CD4-positive, alpha-beta T cell treated with Interleukin-15 for 1 hour (primary cell): ENCODE measurements around the gene HIPK3.
"Not testable (repeated sequence)": the region's sequence is repeated elsewhere in the genome, so short reads cannot be mapped to it uniquely, and the experiment has no call there.

Experiments
- DNase-seq: peaks from one replicate; pipeline ENCODE4 v3.0.0-alpha.2; 2020

HIPK3 gene

DNA sequence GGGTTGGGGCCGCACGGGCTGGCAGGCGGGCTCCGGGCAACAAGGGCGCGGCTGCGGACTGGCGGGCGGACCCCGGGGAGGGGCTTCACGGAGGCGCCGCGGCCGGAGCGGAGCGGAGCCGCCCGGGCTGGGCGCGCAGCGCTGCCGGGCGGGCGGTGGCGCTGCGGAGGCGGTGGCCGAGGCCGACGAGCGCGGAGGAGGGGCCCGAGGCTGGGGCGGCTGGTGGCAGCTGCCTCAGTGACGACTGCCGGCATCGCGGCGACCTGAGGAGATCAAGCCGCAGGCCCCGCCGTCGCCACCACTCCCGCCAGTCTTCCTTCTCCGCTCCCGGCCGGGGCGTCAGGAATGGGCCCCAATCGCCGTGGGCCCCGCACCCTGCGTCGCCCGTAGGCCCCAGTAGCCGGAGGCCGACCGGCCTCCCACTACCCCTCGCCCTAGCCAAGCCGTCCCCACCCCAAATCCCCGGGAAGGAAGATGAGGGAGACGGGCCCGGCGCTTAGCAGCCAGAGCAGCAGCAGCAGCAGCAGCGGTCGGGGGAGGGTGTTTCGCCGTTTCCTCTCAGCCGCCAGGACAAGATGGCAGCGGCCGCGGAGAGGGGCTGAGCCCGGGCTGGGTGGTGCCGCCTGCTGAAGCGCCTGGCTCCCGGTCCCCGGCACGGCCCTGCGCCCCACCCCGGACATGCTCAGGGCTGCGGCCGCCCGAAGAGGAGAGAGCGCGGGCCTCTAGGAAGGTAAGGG is at the start of gene HIPK3:
TSS of gene HIPK3 (plus strand) at position 222 of the 737 bp plus-strand sequence.
- DNase-seq = peak; percentile 82

DNA sequence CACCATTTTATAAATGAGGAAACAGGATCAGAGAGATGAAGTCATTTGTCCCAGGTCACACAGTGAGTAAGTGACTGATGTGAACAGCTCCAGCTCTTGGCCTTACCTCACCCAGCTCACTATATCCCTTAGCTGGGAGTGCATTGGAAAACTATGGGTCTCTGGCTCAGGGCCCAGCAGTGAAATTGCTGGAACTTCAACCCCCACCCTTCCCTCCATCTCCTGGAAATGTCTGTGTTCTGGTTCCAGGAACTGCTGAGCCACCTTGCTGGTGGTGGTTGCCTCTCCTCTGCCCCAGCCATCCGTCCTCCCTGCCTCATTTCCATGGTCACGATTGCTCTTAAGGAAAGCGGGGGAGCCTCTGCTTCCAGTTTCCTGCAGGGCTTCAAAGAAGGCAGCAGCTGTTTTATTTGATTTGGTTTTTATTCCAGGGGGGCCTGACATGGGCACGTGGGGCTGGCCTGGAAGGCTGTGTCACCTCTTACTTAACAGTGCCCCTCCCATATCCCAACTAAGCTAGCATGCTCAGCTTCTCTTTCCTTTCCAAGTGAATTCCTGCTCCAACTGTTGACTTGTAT is 49.7 kb upstream of the HIPK3 start:
- no peak for DNase-seq

DNA sequence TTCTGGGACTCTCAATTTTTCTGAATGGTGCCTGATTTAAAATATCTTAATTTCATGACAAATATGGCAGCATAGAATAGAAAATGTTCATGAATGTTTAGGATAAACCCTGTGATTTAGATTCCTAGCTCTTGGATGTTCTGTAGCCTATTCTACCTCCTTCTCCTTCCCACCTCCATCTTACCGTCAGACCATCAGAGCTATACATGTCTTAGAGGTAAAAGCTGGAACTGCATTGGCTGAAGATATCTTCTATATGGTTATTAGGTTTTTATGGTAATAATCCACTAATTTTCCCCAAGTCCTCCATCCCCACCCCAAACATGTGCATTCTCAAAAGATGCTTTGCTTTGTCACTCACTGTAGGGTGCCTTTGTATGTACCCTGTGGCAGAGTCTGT is 49.0 kb upstream of the HIPK3 start:
- no peak for DNase-seq

DNA sequence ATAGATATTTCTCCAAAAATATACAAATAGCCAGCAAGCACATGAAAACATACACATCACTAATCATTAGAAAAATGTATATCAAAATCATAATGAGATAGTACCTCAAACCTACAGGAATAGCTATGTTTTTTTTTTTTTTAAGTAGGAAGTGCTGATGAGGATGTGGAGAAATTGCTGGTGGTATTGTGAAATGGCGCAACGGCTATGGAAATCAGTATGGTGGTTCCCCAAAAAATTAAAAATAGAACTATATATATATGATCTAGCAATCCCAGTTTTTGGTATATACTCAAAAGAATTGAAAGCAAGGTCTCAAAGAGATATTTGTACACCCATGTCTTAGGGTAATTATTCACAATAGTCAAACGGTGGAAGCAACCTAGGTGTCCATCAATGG is 46.0 kb upstream of the HIPK3 start:
- no peak for DNase-seq

DNA sequence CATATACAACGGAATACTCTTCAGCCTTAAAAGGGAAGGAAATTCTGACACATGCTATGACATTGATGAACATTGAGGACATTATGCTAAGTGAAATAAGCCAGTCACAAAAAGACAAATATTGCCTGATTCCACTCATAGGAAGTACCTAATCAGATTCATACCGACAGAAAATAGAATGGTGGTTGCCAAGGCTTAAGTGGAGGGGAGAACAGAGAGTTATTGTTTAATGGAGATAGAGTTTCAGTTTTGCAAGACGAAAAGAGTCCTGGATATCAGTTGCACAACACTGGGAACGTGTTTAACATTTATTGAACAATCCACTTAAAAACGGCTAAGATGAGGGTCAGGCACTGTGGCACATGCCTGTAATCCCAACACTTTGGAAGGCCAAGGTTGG is 45.6 kb upstream of the HIPK3 start:
- DNase-seq = no peak

DNA sequence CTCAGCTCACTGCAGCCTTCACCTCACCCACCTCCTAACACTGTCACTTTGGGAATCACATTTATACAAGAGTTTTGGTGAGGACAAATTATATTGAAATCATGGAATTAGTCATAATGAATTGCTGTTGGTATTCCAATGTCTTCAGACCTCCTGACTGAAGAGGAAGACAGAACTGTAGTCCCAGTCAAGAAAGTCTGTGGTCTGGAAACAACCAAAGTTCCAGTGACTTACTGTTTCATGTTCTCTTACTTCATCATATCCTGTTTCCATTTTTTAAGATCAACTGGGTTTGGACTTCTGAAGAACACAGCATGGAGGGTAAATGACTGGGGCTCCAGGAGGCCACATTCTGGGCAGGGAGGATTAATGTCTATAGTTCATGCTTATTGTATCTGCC is 43.0 kb upstream of the HIPK3 start:
- no peak for DNase-seq

DNA sequence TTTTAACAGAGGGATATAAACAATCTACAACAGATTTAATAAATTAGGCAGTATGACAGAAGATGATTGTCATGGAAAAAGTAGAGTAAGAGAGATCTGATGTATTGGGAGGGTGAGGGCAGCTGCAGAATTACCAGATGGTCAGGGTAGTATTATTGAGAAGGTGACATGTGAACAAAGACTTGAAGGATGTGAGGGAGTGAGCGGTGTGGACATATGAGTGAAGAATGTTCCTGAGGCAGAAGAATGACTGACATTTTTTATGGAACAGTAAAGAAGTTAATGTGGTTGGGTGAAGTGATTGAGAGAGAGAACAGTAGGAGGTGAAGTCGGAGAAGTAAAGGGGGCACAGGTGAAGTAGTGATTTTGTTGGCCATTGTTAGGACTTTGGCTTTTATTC is 42.4 kb upstream of the HIPK3 start:
- DNase-seq = no peak

DNA sequence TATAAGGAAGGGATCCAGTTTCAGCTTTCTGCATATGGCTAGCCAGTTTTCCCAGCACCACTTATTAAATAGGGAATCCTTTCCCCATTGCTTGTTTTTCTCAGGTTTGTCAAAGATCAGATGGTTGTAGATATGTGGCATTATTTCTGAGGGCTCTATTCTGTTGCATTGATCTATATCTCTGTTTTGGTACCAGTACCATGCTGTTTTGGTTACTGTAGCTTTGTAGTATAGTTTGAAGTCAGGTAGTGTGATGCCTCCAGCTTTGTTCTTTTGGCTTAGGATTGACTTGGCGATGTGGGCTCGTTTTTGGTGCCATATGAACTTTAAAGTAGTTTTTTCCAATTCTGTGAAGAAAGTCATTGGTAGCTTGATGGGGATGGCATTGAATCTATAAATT is 40.5 kb upstream of the HIPK3 start:
- DNase-seq = not testable (repeated sequence)

DNA sequence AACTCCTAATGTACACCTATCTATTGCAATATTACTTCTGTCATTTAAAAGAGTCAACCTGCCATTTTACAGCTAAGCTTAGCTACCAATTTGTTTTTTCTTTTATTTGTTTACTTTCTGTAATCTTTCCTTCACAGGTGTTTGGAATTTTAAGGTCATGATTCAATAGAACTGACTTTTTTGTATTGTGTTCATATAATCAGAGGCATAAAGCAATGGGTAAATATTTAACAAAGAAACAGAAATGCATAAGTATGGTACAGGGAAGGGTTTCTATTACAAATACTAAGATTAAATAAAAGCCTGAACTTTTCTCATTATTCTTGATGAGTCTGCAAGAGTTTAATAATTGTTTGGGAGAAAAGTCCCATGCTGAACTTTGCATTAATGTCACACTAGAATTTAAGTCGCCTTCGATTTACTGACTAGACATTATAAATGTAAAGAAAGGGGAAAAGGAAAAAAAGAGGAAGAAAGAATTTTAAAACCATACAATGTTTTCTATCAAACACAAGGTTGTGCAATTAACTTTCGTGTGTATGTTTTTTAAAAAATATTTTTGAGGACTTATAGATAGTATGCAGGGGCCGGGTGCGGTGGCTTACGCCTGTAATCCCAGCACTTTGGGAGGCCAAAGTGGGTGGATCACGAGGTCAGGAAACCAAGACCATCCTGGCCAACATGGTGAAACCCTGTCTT is 35.0 kb upstream of the HIPK3 start:
- no peak for DNase-seq

DNA sequence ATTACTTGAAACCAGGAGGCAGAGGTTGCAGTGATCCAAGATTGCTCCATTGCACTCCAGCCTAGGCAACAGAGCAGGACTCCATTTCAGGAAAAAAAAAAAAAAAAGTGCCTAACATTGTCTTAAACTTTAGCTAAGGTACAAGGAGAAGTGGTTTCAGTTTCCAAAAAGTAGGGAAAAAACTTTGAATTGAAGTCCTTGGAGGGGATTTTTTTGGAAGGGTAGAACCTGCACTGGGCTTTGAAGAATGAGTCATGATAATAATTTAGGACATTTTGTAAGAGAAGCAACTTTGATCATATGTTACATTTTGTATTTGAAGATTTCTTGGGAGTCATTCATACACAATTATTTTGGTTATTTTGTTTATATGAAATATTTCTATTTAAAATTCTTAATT is 31.8 kb upstream of the HIPK3 start:
- no peak for DNase-seq

DNA sequence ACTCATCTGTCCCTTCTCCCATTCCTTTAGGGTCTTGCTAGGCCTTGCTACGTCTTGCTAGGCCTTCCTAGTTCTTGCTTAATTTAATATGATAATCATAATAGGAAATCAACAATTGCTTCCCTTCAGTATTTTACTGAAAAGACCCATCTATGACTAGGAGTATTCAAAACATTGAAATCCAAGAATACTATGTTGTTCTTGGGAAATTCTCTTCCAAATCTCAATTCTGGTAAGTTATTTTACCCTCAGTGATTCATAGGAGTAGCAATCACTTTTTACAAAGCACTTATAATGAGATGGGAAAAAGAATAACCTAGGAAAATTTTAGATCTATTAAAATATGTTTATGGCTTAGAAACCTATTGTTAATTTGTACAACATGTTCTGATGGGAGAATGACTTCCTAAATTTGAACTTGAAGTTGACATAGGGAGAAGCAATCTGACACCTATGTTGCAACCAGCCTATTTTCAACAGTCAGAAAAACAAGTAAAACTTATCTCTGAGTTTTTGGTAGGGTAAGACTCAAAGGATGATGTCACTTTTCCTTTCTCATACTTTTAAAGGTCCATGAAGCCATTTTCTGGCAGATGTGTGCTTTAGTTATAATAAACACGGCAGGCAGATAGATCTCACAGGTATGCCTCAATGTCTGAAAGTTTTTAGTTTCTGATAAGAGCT is 29.5 kb upstream of the HIPK3 start:
- no peak for DNase-seq

DNA sequence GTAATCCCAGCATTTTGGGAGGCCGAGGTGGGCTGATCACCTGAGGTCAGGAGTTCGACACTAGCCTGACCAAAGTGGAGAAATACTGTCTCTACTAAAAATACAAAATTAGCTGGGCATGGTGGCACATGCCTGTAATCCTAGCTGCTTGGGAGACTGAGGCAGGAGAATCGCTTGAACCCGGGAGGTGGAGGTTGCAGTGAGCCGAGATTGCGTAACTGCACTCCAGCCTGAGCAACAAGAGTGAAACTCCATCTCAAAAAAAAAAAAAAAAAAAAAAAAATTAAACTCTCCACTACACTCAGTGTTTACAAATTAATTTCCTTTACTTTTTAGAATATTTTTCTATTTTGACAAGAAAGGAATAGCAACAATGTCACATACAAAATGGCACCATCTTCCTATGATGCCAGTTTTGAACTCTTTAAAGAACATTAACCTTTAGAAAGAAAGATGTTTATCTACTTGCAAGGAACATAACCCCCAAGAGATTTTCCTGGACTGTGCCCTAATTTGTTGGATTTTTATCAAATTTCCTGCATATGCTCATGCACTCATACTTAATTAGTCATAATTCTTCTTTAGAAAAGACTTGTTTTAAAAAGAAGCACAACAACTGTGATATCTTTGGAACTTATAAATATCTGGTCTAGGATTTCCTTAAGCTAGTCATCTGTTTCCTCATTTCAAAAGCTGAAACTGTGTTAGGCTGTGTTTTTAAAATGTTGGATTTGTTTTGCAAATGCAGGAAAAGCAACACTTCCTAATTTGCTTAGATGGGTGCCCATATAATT is 22.6 kb upstream of the HIPK3 start:
- DNase-seq = no peak

DNA sequence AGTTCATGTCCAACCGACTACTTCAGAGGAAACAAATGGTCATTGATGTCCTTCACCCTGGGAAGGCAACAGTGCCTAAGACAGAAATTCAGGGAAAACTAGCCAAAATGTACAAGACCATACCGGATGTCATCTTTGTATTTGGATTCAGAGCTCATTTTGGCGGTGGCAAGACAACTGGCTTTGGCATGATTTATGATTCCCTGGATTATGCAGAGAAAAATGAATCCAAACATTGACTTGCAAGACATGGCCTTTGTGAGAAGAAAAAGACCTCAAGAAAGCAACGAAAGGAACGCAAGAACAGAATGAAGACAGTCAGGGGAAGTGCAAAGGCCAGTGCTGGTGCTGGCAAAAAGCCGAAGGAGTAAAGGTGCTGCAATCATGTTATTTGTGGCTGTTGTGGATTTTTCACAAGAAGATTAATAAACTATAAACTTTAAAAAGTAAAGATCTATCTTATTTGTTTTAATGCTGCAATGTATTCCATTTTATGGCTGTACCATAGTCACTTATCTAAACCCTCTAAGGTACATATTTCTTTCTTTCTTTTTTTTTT is 20.1 kb upstream of the HIPK3 start:
- no peak for DNase-seq

DNA sequence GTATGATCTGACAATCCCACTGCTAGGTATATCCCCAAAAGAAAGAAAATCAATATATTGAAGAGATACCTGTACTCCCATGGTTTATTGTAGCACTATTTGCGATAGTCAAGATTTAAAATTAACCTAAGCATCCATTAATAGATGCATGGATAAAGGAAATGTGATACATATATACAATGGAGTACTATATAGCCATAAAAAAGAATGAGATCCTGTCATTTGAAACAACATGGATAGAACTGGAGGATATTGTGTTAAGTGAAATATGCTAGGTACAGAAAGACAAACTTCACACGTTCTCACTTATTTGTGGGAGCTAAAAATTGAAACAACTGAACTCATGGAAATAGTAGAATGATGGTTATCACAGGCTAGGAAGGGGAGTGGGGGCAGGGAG is 14.6 kb upstream of the HIPK3 start:
- DNase-seq = no peak

DNA sequence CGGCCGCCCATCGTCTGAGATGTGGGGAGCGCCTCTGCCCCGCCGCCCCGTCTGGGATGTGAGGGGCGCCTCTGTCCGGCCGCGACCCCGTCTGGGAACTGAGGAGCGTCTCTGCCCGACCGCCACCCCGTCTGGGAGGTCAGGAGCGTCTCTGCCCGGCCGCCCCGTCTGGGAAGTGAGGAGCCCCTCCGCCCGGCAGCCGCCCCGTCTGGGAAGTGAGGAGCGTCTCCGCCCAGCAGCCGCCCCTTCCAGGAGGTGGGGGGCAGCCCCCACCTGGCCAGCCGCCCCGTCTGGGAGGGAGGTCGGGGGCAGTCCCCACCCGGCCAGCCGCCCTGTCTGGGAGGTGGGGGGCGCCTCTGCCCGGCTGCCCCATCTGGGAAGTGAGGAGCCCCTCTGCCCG is 13.5 kb upstream of the HIPK3 start:
- not testable (repeated sequence) for DNase-seq

DNA sequence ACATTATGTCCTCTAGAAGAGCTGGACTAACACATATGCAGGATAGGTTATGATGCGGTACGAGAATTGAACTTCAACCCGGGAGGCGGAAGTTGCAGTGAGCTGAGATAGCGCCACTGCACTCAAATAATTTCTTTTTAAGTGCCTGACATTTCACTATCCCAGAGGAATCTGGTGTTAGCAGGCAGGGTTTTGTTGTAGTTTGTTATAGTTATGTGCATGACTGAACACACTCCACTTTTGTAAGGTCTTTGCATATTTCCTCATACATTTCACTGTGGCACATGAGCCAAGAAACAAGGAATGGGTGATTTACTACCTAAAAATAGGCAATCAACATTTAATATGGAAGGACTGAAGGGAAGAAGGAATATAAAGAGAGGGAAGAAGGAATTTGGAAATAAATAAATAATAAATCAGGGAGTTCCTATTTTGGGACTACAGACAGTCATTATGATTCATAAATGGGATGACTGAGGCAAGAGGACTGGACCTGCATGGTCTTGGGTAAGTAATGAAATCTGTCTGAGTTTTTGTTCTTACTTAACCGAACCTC is 8.7 kb upstream of the HIPK3 start:
- DNase-seq = no peak

DNA sequence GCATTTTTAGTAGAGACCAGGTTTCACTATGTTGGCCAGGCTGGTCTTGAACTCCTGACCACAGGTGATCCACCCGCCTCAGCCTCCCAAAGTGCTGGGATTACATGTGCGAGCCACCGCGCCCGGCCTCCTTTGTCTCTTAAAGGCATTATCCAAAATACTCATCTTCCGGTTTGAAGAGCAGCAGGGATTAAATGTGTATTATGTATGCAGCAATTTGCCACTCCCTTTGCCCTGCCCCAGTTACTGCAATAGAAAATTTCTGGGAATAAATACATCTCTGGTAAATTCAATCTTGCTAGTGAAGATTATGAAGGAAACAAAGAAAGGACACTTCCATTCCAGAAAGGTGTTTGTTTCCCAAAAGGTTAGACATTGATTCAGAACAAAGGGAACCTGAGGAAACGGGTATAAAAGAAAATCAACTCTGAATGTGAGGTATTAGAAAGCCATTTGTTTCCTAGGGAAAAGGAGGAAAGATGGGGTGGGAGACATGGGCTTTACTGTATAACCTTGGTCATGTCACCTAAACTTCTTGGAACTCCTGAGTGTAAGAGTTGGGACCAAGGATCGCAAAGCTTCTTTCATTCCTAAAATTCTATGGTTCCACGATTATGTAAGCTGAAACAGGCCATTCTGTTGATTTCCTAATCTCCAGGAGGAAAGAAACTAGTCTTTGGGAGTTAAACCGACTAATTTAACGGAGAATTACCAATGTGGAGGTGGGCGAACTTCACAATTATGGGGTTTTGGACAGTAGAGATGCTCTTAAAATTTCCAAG is 959 bp upstream of the HIPK3 start:
- no peak for DNase-seq

DNA sequence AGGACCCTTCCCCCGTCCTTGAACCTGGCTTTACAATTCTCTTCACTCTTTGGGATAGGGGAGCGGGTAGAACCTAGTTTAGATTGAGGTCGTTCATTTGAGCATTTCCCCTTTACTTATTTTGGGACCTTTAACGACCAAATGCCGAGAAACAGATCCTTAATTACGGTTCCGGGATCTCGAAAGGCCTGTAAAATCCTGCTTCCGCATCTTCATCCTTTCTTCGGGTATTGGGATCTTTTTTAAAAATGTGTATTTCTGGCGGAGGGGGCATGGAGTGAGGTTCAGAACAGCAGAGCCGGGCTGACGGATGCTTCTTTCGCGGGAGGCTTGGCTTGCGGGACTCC is 395 bp upstream of the HIPK3 start:
- no peak for DNase-seq

DNA sequence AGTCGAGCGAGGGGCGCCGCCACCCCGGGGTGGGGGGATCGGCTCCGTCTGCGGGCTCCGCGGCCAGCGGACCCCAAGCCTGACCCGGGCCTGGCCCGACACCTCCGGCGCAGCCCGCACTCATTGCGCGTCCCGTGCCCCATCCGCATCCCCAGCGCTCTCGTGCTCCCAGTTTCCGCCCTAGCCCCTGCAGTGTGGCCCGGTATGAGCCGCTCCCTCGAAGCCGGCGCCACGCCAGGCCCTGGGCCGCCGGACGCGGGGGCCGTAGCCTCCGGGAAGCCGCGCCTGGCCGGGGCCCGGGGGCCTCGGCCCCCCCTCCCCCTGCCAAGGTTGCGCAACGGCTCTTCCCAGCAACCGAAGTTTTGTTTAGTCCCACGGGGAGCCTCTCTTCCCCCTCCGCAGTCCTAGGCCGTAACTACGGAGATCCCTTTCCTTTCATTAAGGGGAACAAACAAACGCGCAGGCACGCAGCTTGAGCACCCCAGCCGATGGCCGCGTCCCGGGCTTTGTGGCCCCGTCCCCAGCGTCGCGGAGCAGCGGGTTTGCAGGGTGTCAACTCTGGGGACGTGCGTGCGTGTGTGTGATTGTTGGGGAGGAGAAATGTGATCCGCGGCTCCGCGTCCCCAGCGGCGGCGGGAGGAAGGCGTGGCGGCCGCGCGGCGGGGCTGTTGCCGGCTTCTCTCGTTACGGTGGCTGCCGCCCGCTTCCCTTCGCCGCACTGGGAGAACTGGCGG is 883 bp downstream of the HIPK3 start:
- DNase-seq = peak; percentile 73

DNA sequence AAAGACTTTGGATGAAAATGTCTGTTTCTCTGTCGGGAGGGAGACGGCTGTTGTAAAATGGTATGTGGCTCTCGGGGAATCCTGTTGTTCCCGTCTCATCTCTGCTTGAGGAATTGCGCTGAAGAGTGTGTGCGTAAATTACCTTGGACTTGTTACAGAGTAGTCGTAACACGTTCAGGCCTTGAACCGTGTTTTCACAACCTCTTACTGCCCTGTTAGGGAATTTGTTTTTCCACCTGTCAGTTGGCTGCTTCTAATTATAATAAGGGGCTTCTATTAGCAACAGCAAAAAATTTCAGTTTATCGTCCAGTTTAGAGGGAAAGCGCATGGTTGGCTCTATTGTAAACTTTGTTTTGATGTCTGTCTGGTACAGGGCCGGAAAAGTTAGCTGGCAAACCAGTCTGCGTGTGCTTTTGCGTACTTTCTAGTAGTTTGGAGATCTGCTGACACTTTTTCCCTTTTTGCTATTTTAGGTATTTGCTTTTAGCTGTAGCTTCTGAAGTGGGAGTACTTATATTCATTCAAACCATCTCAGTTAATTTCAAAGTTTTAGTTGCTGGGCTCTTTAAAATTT is 1.5 kb downstream of the HIPK3 start:
- no peak for DNase-seq
